Esophagus muscularis mucosa (tissue), 4 donors: Measurements from ENCODE around the gene COG2. TPM values are rescaled to one million over a fixed set of nuclear protein-coding genes. Genes with fewer than 3 reads are reported as not detected.

Source experiments
- DNase-seq: peaks from one replicate; pipeline ENCODE4 v3.0.0-alpha.2; 2017; ENCODE audit errors: extremely low spot score
- H3K27ac ChIP-seq, 4 donors: fragments of 200-600 bp; sonication (generic); replicated peaks in 1 of 4; 1 replicate in 3 of 4; 2 replicates in 1 of 4; pipeline ENCODE4 v1.5.1; 2016 to 2019; ENCODE audit warnings: mild to moderate bottlenecking in 1 of 4
- H3K27me3 ChIP-seq, 4 donors: fragments of 200-600 bp; sonication (generic); one replicate each; pipeline versions ENCODE4 v1.5.1 to v1.6.0; 2016 to 2019
- H3K36me3 ChIP-seq, 4 donors: fragments of 200-600 bp; sonication (generic); one replicate each; pipeline ENCODE4 v1.5.1; 2016 to 2019
- H3K4me1 ChIP-seq, 4 donors: fragments of 200-600 bp; sonication (generic); one replicate each; pipeline ENCODE4 v1.5.1; 2016 to 2019
- H3K4me3 ChIP-seq, 4 donors: fragments of 200-600 bp; sonication (generic); 1 replicate in 2 of 4; 2 replicates in 2 of 4; pipeline ENCODE4 v1.5.1; 2016 to 2019; ENCODE audit warnings: mild to moderate bottlenecking in 4 of 4, moderate library complexity in 1 of 4
- H3K9me3 ChIP-seq, 4 donors: fragments of 200-600 bp; sonication (generic); 1 replicate in 3 of 4; 2 replicates in 1 of 4; pipeline ENCODE4 v1.5.1; 2016 to 2019
- CTCF ChIP-seq, 3 experiments: fragments of 200-600 bp in 2 of 3; fragments of 450-650 bp in 1 of 3; sonication (generic) in 2 of 3; IDR thresholded peaks; one replicate each; pipeline ENCODE4 v1.5.1; 2017 to 2019; ENCODE audit warnings: antibody characterized with exemption in 3 of 3, mild to moderate bottlenecking in 2 of 3, moderate library complexity in 1 of 3
- EP300 ChIP-seq: sonication (generic); formaldehyde crosslinking; IDR thresholded peaks from one replicate; pipeline ENCODE4 v1.6.1; 2017; ENCODE audit warnings: antibody characterized with exemption
- POLR2A ChIP-seq: fragments of 450-650 bp; IDR thresholded peaks from one replicate; pipeline ENCODE4 v1.6.1; 2017; ENCODE audit warnings: antibody characterized with exemption, moderate library complexity, mild to moderate bottlenecking, low read depth
- POLR2AphosphoS5 ChIP-seq, 2 donors: sonication (generic); formaldehyde crosslinking; IDR thresholded peaks; one replicate each; pipeline ENCODE4 v1.6.1; 2017; ENCODE audit warnings: antibody characterized with exemption in 2 of 2
- WGBS: methylation state at CpG from one replicate; pipeline ENCODE4 v1.1.5; 2018; 5-methylcytosine and 5-hydroxymethylcytosine counted together
- intact Hi-C: fragments of 100-400 bp; cut with DNase I; formaldehyde crosslinking; loops from one replicate; pipeline ENCODE4 v1.15.1; 2023
- total RNA-seq, 4 donors: library from RNA; depleted of rRNA; stranded (reverse); fragments of >200 nt; gene quantifications; one replicate each; pipeline versions ENCODE4 v1.1.0 to v1.2.1, GENCODE V29; 2016

COG2 gene
- total RNA-seq, 4 donors from 2014 or later: 20.9 to 23.9 (median 22.5) TPM

GRCh38 chr1:230708631-230709580, 66.6 kb downstream of the COG2 start:
- no peak overlapping the region for H3K4me3 ChIP-seq
- no peak overlapping the region for H3K27ac ChIP-seq
- TF ChIP-seq POLR2A (no peak), POLR2AphosphoS5 (IDR thresholded peaks at IDR 0.05) (no peak), CTCF (IDR thresholded peaks at IDR 0.05) (no peak), EP300 (no peak)
- no peaks in the 10 kb centered on the region for H3K9me3 ChIP-seq
- no peak for DNase-seq
- H3K36me3 ChIP-seq: peaks cover 0 to 22% (median 0%) of the 10 kb centered on the region in 4 donors
- no peaks in the 10 kb centered on the region for H3K27me3 ChIP-seq
- 81% methylated on average over 16 of the region's 16 CpGs for WGBS
- intact Hi-C loops: no loop called here
- peaks cover 0 to 9% (median 8%) of the 10 kb centered on the region in 4 donors for H3K4me1 ChIP-seq

- Histone ChIP-seq H3K36me3 (peaks cover 0 to 18% (median 0%) of the 10 kb centered on the region in 4 donors), H3K27me3 (no peaks in the 10 kb centered on the region), H3K4me3 (no peak overlapping the region), H3K27ac (no peak overlapping the region), H3K4me1 (peaks cover 7 to 18% (median 17%) of the 10 kb centered on the region in 4 donors), H3K9me3 (no peaks in the 10 kb centered on the region)
- 91% methylated on average over 11 of the region's 18 CpGs for WGBS
- intact Hi-C loops: no loop called here
- DNase-seq: no peak
- TF ChIP-seq CTCF (IDR thresholded peaks at IDR 0.05): no peak
- no peak for TF ChIP-seq EP300
- TF ChIP-seq POLR2A: no peak
- TF ChIP-seq POLR2AphosphoS5 (IDR thresholded peaks at IDR 0.05): no peak
Observed at GRCh38 chr1:230709619-230710542, 67.6 kb downstream of the COG2 start.

- Histone ChIP-seq H3K4me1 (peaks cover 7 to 19% (median 17%) of the 10 kb centered on the region in 4 donors), H3K4me3 (no peak overlapping the region), H3K36me3 (peaks cover 0 to 13% (median 0%) of the 10 kb centered on the region in 4 donors), H3K27me3 (no peaks in the 10 kb centered on the region), H3K27ac (no peak overlapping the region), H3K9me3 (no peaks in the 10 kb centered on the region)
- no peak for TF ChIP-seq POLR2A
- no peak for TF ChIP-seq EP300
- TF ChIP-seq CTCF (IDR thresholded peaks at IDR 0.05): no peak
- TF ChIP-seq POLR2AphosphoS5 (IDR thresholded peaks at IDR 0.05): no peak
- DNase-seq: no peak
- WGBS: 97% methylated on average over 5 of the region's 8 CpGs
- intact Hi-C loops: no loop called here
Observed at GRCh38 chr1:230710543-230710904, 68.2 kb downstream of the COG2 start.

- no peak for TF ChIP-seq POLR2A
- TF ChIP-seq EP300: no peak
- no peak for TF ChIP-seq POLR2AphosphoS5 (IDR thresholded peaks at IDR 0.05)
- TF ChIP-seq CTCF (IDR thresholded peaks at IDR 0.05): no peak
- no peak for DNase-seq
- Histone ChIP-seq H3K4me1 (peaks cover 7 to 19% (median 17%) of the 10 kb centered on the region in 4 donors), H3K27ac (no peak overlapping the region), H3K27me3 (no peaks in the 10 kb centered on the region), H3K9me3 (no peaks in the 10 kb centered on the region), H3K36me3 (peaks cover 0 to 8% (median 0%) of the 10 kb centered on the region in 4 donors), H3K4me3 (no peak overlapping the region)
- 87% methylated on average over 2 of the region's 3 CpGs for WGBS
- intact Hi-C loops: no loop called here
Observed at GRCh38 chr1:230711245-230711644, 69.0 kb downstream of the COG2 start.
